GM19395 (cell line): ENCODE measurements around the gene FAM222B.
"Not testable (repeated sequence)": the region's sequence is repeated elsewhere in the genome, so short reads cannot be mapped to it uniquely, and the experiment has no call there.

ENCODE experiments used
- ATAC-seq: cut with Tn5 transposase; IDR thresholded peaks from one replicate; pipeline ENCODE4 v1.9.1; 2021; ENCODE audit warnings: mild to moderate bottlenecking, moderate library complexity; ENCODE audit not compliant: unreplicated experiment

FAM222B gene

GRCh38 chr17:28842282-28843012 is at the start of gene FAM222B:
TSS of gene FAM222B (minus strand) at chr17:28842790. CDS start at chr17:28766667, 76,123 bp downstream.
- no peak for ATAC-seq

GRCh38 chr17:28892024-28892423 is 49.4 kb upstream of the FAM222B start:
- ATAC-seq: no peak

- no peak for ATAC-seq
Measured at GRCh38 chr17:28891201-28891600, 48.6 kb upstream of the FAM222B start.

GRCh38 chr17:28889996-28890395 is 47.4 kb upstream of the FAM222B start:
- no peak for ATAC-seq

GRCh38 chr17:28888832-28889231 is 46.2 kb upstream of the FAM222B start:
- ATAC-seq: no peak

GRCh38 chr17:28887871-28888471 is 45.4 kb upstream of the FAM222B start:
- no peak for ATAC-seq

- ATAC-seq: no peak
Measured at GRCh38 chr17:28885951-28886350, 43.4 kb upstream of the FAM222B start.

- ATAC-seq: no peak
Measured at GRCh38 chr17:28885363-28885762, 42.8 kb upstream of the FAM222B start.

GRCh38 chr17:28883967-28884702 is 41.5 kb upstream of the FAM222B start:
- ATAC-seq: no peak

GRCh38 chr17:28882154-28882895 is 39.7 kb upstream of the FAM222B start:
- ATAC-seq: no peak

- ATAC-seq: no peak
Measured at GRCh38 chr17:28881533-28882056, 39.0 kb upstream of the FAM222B start.

GRCh38 chr17:28880572-28880945 is 38.0 kb upstream of the FAM222B start:
- ATAC-seq: no peak

GRCh38 chr17:28879886-28880571 is 37.4 kb upstream of the FAM222B start:
- ATAC-seq: no peak

GRCh38 chr17:28878981-28879380 is 36.4 kb upstream of the FAM222B start:
- no peak for ATAC-seq

- ATAC-seq: no peak
Measured at GRCh38 chr17:28878158-28878910, 35.7 kb upstream of the FAM222B start.

GRCh38 chr17:28877150-28877711 is 34.6 kb upstream of the FAM222B start:
- ATAC-seq: not testable (repeated sequence)

GRCh38 chr17:28875848-28876550 is 33.4 kb upstream of the FAM222B start:
- no peak for ATAC-seq

- ATAC-seq: no peak
Measured at GRCh38 chr17:28874750-28875149, 32.2 kb upstream of the FAM222B start.

GRCh38 chr17:28873839-28874238 is 31.2 kb upstream of the FAM222B start:
- ATAC-seq: no peak
